PC-9 (cell line): Measurements from ENCODE around the gene RALGAPA2. TPM values are rescaled to one million over a fixed set of nuclear protein-coding genes. Genes with fewer than 3 reads are reported as not detected.

Experiments
- BruUV-seq: library from RNA; stranded (reverse); fragments of 400-500 nt; replicated peaks from 2 replicates; lab custom pipeline; 2021; lab: Mats Ljungman, UMichigan
- CTCF ChIA-PET: fragments of 300-600 bp; sonication (Branson Sonifier 250); formaldehyde crosslinking; loops from one replicate; lab custom pipeline; 2022; ENCODE audit warnings: antibody characterized with exemption; lab: Charles Lee
- POLR2A ChIA-PET: fragments of 300-600 bp; sonication (Branson Sonifier 250); formaldehyde crosslinking; loops from one replicate; lab custom pipeline; 2022; ENCODE audit warnings: antibody characterized with exemption; ENCODE audit not compliant: unreplicated experiment; lab: Charles Lee
- DNase-seq, 2 experiments: peaks; one replicate each; pipeline versions ENCODE4 v3.0.0 to v3.0.0-alpha.2; 2015 to 2022; ENCODE audit warnings: mixed read lengths in 1 of 2
- H2AFZ ChIP-seq: fragments of 200-600 bp; sonication (generic); 2 replicates; pipeline ENCODE4 v1.8.1; 2017; ENCODE audit warnings: antibody characterized with exemption
- H3F3A ChIP-seq: fragments of 200-600 bp; sonication (generic); 2 replicates; pipeline ENCODE4 v1.8.1; 2017; ENCODE audit warnings: antibody characterized with exemption, mild to moderate bottlenecking, low read depth; ENCODE audit not compliant: insufficient read depth
- H3K27ac ChIP-seq: fragments of 200-600 bp; sonication (generic); 2 replicates; pipeline ENCODE4 v1.6.1; 2016; ENCODE audit warnings: mixed run types
- H3K27me3 ChIP-seq: fragments of 200-600 bp; sonication (generic); 2 replicates; pipeline ENCODE4 v1.6.1; 2016; ENCODE audit warnings: low read depth, mixed run types; ENCODE audit not compliant: insufficient read depth
- H3K36me3 ChIP-seq: fragments of 200-600 bp; sonication (generic); 2 replicates; pipeline ENCODE4 v1.6.1; 2016; ENCODE audit warnings: low read depth, mixed run types
- H3K4me1 ChIP-seq: fragments of 200-600 bp; sonication (generic); replicated peaks from 2 replicates; pipeline ENCODE4 v1.6.1; 2016; ENCODE audit warnings: mixed run types; ENCODE audit not compliant: insufficient read depth
- H3K4me2 ChIP-seq: fragments of 200-600 bp; sonication (generic); 2 replicates; pipeline ENCODE4 v1.6.1; 2017; ENCODE audit warnings: mixed run types
- H3K4me3 ChIP-seq: fragments of 200-600 bp; sonication (generic); 2 replicates; pipeline ENCODE4 v1.6.1; 2016; ENCODE audit warnings: mixed run types
- H3K79me2 ChIP-seq: fragments of 200-600 bp; sonication (generic); 2 replicates; pipeline ENCODE4 v1.6.1; 2017; ENCODE audit warnings: low read depth, mixed run types
- H3K9me2 ChIP-seq: fragments of 200-600 bp; sonication (generic); 2 replicates; pipeline ENCODE4 v1.8.1; 2017; ENCODE audit warnings: mild to moderate bottlenecking; ENCODE audit not compliant: insufficient read depth
- H3K9me3 ChIP-seq: fragments of 200-600 bp; sonication (generic); 2 replicates; pipeline ENCODE4 v1.8.1; 2016; ENCODE audit warnings: low read depth; ENCODE audit not compliant: insufficient read depth
- H4K20me1 ChIP-seq: fragments of 200-600 bp; sonication (generic); 2 replicates; pipeline ENCODE4 v1.8.1; 2017; ENCODE audit not compliant: insufficient read depth
- CTCF ChIP-seq: fragments of 200-600 bp; sonication (generic); conservative IDR thresholded peaks from 2 replicates; pipeline ENCODE4 v1.6.1; 2017; ENCODE audit warnings: mixed run types, antibody characterized with exemption, mild to moderate bottlenecking, moderate library complexity
- EZH2 ChIP-seq: fragments of 200-600 bp; sonication (generic); IDR thresholded peaks from 2 replicates; pipeline ENCODE4 v1.8.0; 2017; ENCODE audit warnings: antibody characterized with exemption, low read depth
- intact Hi-C: fragments of 100-400 bp; cut with micrococcal nuclease; formaldehyde crosslinking; loops from one replicate; pipeline ENCODE4 v1.10.0; 2022; ENCODE audit not compliant: unreplicated experiment
- total RNA-seq: library from RNA; stranded (reverse); gene quantifications from 2 replicates; pipeline ENCODE4 v1.2.3, GENCODE V29; 2021

Gene RALGAPA2
- total RNA-seq, 1 experiment from 2014 or later: 28.7 TPM

DNA sequence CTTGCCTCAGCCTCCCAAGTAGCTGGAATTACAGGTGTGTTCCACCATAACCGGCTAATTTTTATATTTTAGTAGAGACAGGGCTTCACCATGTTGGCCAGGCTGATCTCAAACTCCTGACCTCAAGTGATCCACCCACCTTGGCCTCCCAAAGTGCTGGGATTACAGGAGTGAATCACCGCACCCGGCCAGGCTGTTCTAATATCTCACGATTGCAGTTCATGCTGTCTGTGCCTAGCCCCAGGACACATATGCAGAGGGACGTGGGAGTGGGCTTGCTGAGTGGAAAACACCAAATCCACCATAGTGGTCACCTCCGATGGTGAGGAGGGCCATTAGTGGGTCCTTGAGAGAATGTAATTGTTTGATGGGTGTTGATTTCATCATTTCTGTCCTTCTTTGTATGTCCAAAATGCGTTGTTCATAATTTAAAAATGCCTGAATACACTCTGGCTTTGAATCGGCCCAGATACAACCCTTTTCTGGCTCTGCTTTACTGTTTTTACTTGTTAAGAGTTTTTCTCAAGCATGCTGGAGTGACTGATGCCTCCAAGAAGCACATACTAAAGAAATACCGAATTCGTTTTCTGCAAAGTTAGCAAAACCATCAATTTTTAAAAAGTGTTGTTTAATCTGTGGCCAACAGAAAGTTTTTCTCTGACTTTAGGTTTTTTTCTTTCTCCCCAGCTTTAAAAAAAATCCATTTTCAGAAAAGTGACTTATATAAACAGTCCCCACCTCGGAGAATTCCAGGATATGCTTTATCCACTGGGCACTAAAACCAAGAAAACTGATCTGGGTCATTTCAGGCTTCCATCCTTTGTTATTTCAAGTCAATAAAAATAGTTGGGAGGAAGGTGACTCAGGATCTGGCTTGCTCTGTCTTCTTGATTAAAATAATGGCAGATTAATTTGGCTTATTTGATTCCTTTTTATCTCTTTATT, 18.8 kb upstream of the RALGAPA2 start:
- Histone ChIP-seq H3K4me3 (no peak overlapping the region), H3K9me2 (no peaks in the 10 kb centered on the region), H3K36me3 (no peaks in the 10 kb centered on the region), H3F3A (no peaks in the 10 kb centered on the region; the same call in 1 of the 2 replicates), H3K4me2 (no peak overlapping the region), H3K27ac (no peak overlapping the region), H3K4me1 (no peaks in the 10 kb centered on the region), H3K9me3 (no peaks in the 10 kb centered on the region), H3K27me3 (peaks cover 27% of the 10 kb centered on the region; the same call in 1 of the 2 replicates), H3K79me2 (no peaks in the 10 kb centered on the region), H2AFZ (no peak overlapping the region), H4K20me1 (no peaks in the 10 kb centered on the region)
- intact Hi-C loops: no loop called here
- BruUV-seq: no TSS peak
- no peak for DNase-seq
- ChIA-PET POLR2A (no interaction called here), CTCF (no interaction called here)
- TF ChIP-seq EZH2: no peak
- no peak for TF ChIP-seq CTCF

DNA sequence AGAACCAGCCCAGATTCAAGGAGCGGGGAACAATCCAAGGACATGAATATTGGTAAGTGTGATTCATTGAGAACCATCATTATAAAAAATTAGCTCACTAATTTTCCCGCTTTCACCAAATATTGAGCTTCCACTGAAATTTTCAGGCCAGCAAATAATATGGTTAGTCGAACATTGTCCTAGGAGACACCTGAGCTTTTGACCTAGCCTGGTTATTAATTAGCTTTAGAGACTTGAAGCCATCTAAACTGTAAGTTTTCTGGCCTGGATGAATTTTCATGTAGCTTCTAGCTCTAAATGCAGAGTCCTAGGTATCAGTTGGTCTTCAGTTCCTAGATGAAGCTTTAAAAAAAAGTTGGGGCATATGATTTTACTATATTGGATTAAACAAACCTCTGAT, 17.1 kb upstream of the RALGAPA2 start:
- Histone ChIP-seq H4K20me1 (no peaks in the 10 kb centered on the region), H3K36me3 (no peaks in the 10 kb centered on the region), H3K4me1 (no peaks in the 10 kb centered on the region), H3F3A (no peaks in the 10 kb centered on the region), H3K79me2 (no peaks in the 10 kb centered on the region), H3K27me3 (peaks cover 36% of the 10 kb centered on the region; the same call in 1 of the 2 replicates), H3K9me3 (no peaks in the 10 kb centered on the region), H3K4me2 (no peak overlapping the region), H2AFZ (no peak overlapping the region), H3K27ac (no peak overlapping the region), H3K4me3 (no peak overlapping the region), H3K9me2 (no peaks in the 10 kb centered on the region)
- BruUV-seq: no TSS peak
- CTCF ChIA-PET: no interaction called here
- no peak for DNase-seq
- POLR2A ChIA-PET: no interaction called here
- intact Hi-C loops: no loop called here
- no peak for TF ChIP-seq EZH2
- no peak for TF ChIP-seq CTCF

- DNase-seq: no peak
- TF ChIP-seq EZH2: no peak
- no peak for TF ChIP-seq CTCF
- Histone ChIP-seq H3K27ac (no peak overlapping the region), H4K20me1 (no peaks in the 10 kb centered on the region), H3K4me2 (no peak overlapping the region), H3K4me1 (no peaks in the 10 kb centered on the region), H3K4me3 (no peak overlapping the region), H3K9me2 (no peaks in the 10 kb centered on the region), H3K9me3 (no peaks in the 10 kb centered on the region), H2AFZ (no peak overlapping the region), H3K79me2 (no peaks in the 10 kb centered on the region), H3F3A (no peaks in the 10 kb centered on the region), H3K27me3 (peaks cover 22% of the 10 kb centered on the region; the same call in 1 of the 2 replicates), H3K36me3 (no peaks in the 10 kb centered on the region)
- BruUV-seq: no TSS peak
- ChIA-PET POLR2A (interaction anchor here (0.5 kb wide), 1 partner anchor 9 kb away, joined by 3 read pairs; the partner anchor contains the start of gene RALGAPA2), CTCF (no interaction called here)
- intact Hi-C loops: no loop called here
Observed at GRCh38 chr20:20721489-20721888, 9.0 kb upstream of the RALGAPA2 start.
